HEK293 (cell line): ENCODE measurements around the gene IL17RC.

Source experiments
- CTCF ChIP-seq: fragments of 450-650 bp; formaldehyde crosslinking; IDR thresholded peaks from 2 replicates; pipeline ENCODE4 v1.5.1; 2016; ENCODE audit warnings: missing biosample characterization, missing genetic modification characterization
- YY1 ChIP-seq: fragments of 450-650 bp; formaldehyde crosslinking; IDR thresholded peaks from 2 replicates; pipeline ENCODE4 v1.5.1; 2018; ENCODE audit warnings: missing biosample characterization, missing genetic modification characterization
- ZBTB8A ChIP-seq: fragments of 450-650 bp; formaldehyde crosslinking; IDR thresholded peaks from 2 replicates; pipeline ENCODE4 v1.5.1; 2016; ENCODE audit warnings: missing biosample characterization, missing genetic modification characterization
- ZNF133 ChIP-seq: fragments of 450-650 bp; formaldehyde crosslinking; IDR thresholded peaks from 2 replicates; pipeline ENCODE4 v1.5.1; 2016; ENCODE audit warnings: missing biosample characterization, missing genetic modification characterization
- ZNF221 ChIP-seq: fragments of 450-650 bp; formaldehyde crosslinking; IDR thresholded peaks from 2 replicates; pipeline ENCODE4 v1.5.1; 2017; ENCODE audit warnings: missing biosample characterization, missing genetic modification characterization, borderline replicate concordance
- ZNF398 ChIP-seq: fragments of 450-650 bp; formaldehyde crosslinking; IDR thresholded peaks from 2 replicates; pipeline ENCODE4 v1.5.1; 2017; ENCODE audit warnings: missing biosample characterization, missing genetic modification characterization

- no peak for TF ChIP-seq ZBTB8A (tag by site-specific recombination)
- TF ChIP-seq YY1 (tag by site-specific recombination): no peak
- no peak for TF ChIP-seq ZNF398 (tag by site-specific recombination)
- TF ChIP-seq ZNF221 (tag by site-specific recombination): no peak
- no peak for TF ChIP-seq CTCF (tag by site-specific recombination)
- no peak for TF ChIP-seq ZNF133
Observed at GRCh38 chr3:9908286-9908685, 8.6 kb upstream of the IL17RC start.
